B cell (primary cell): Measurements from ENCODE around the gene SAMD1. TPM values are rescaled to one million over a fixed set of nuclear protein-coding genes. Genes with fewer than 3 reads are reported as not detected.

Source experiments
- ATAC-seq: fragments of 200-7000 bp; cut with Tn5 transposase; one replicate; pipeline ENCODE4 v1.10.0; 2021; ENCODE audit warnings: low read depth, mild to moderate bottlenecking, moderate number of reproducible peaks, moderate library complexity
- CTCF ChIA-PET: fragments of 350-600 bp; sonication (Branson Sonifier 250); formaldehyde crosslinking; loops from one replicate; lab custom pipeline; 2021; ENCODE audit warnings: antibody characterized with exemption, inconsistent platforms; lab: Charles Lee
- POLR2A ChIA-PET: fragments of 350-600 bp; sonication (Branson Sonifier 250); formaldehyde crosslinking; loops from one replicate; lab custom pipeline; 2021; ENCODE audit warnings: antibody characterized with exemption; lab: Charles Lee
- DNase-seq: peaks from one replicate; pipeline ENCODE4 v3.0.0; 2013
- H2AFZ ChIP-seq: 2 replicates; pipeline ENCODE4 v1.6.1; 2012; ENCODE audit warnings: mild to moderate bottlenecking, low read depth, low read length; ENCODE audit not compliant: insufficient read depth, poor library complexity, severe bottlenecking
- H3K27ac ChIP-seq, 2 donors: 1 replicate in 1 of 2; 2 replicates in 1 of 2; pipeline ENCODE4 v1.5.1; 2012 to 2013; ENCODE audit warnings: low read length in 2 of 2, mild to moderate bottlenecking in 2 of 2, moderate library complexity in 1 of 2
- H3K27me3 ChIP-seq, 4 experiments: fragments of 200-600 bp in 1 of 4; sonication (generic) in 1 of 4; replicated peaks in 1 of 4; 1 replicate in 2 of 4; 2 replicates in 2 of 4; pipeline versions ENCODE4 v1.6.1 to v1.7.0; 2013 to 2016; ENCODE audit warnings: low read length in 3 of 4, mild to moderate bottlenecking in 2 of 4, mixed read lengths in 1 of 4, moderate library complexity in 1 of 4; ENCODE audit not compliant: insufficient read depth in 4 of 4, control insufficient read depth in 3 of 4; ENCODE audit errors: control extremely low read depth in 1 of 4
- H3K36me3 ChIP-seq, 2 experiments: replicated peaks in 1 of 2; 1 replicate in 1 of 2; 2 replicates in 1 of 2; pipeline versions ENCODE4 v1.6.1 to v1.7.1; 2013; ENCODE audit warnings: low read length in 1 of 2; ENCODE audit not compliant: insufficient read depth in 2 of 2, control insufficient read depth in 1 of 2; ENCODE audit errors: control extremely low read depth in 1 of 2, extremely low read depth in 1 of 2
- H3K4me1 ChIP-seq, 2 donors: fragments of 200-600 bp in 1 of 2; sonication (generic) in 1 of 2; 1 replicate in 1 of 2; 2 replicates in 1 of 2; pipeline versions ENCODE4 v1.5.1 to v1.6.1; 2013 to 2017; ENCODE audit warnings: low read length in 2 of 2; ENCODE audit not compliant: control insufficient read depth in 2 of 2, insufficient read depth in 2 of 2
- H3K4me2 ChIP-seq: replicated peaks from 2 replicates; pipeline ENCODE3; 2012; ENCODE audit warnings: mild to moderate bottlenecking, low read depth, low read length; ENCODE audit not compliant: poor library complexity, severe bottlenecking
- H3K4me3 ChIP-seq, 5 experiments: fragments of 200-600 bp in 1 of 5; sonication (generic) in 1 of 5; 1 replicate in 3 of 5; 2 replicates in 2 of 5; pipeline versions ENCODE4 v1.5.1 to v1.7.0; 2011 to 2016; ENCODE audit warnings: low read length in 4 of 5, mild to moderate bottlenecking in 4 of 5, low read depth in 2 of 5, control low read depth in 1 of 5, moderate library complexity in 1 of 5; ENCODE audit not compliant: insufficient read depth in 1 of 5; ENCODE audit errors: control extremely low read depth in 1 of 5, extremely low read depth in 1 of 5
- H3K79me2 ChIP-seq: fragments of 200-600 bp; sonication (generic); one replicate; pipeline ENCODE4 v1.6.0; 2016; ENCODE audit warnings: low read length; ENCODE audit not compliant: control insufficient read depth, insufficient read depth
- H3K9ac ChIP-seq: fragments of 200-600 bp; sonication (generic); 2 replicates; pipeline ENCODE4 v1.6.1; 2017; ENCODE audit warnings: mild to moderate bottlenecking, low read length, moderate library complexity
- H3K9me3 ChIP-seq, 3 donors: one replicate each; pipeline versions ENCODE4 v1.6.1 to v1.7.1; 2013; ENCODE audit warnings: low read length in 2 of 3; ENCODE audit not compliant: control insufficient read depth in 2 of 3, insufficient read depth in 1 of 3; ENCODE audit errors: control extremely low read depth in 1 of 3
- H4K20me1 ChIP-seq: 2 replicates; pipeline ENCODE4 v1.6.0; 2012; ENCODE audit warnings: mild to moderate bottlenecking, low read length; ENCODE audit not compliant: insufficient read depth, control insufficient read depth, poor library complexity, severe bottlenecking
- H3K27ac Mint-ChIP-seq: one replicate; pipeline ENCODE4 v1.8.0; 2021; ENCODE audit warnings: mixed read lengths
- H3K27me3 Mint-ChIP-seq: one replicate; pipeline ENCODE4 v1.8.0; 2021; ENCODE audit warnings: mixed read lengths
- H3K4me1 Mint-ChIP-seq: one replicate; pipeline ENCODE4 v1.8.0; 2021; ENCODE audit warnings: mixed read lengths
- H3K4me3 Mint-ChIP-seq: one replicate; pipeline ENCODE4 v1.8.0; 2021; ENCODE audit warnings: mixed read lengths
- H3K9me3 Mint-ChIP-seq: one replicate; pipeline ENCODE4 v1.8.0; 2022; ENCODE audit warnings: mixed read lengths; ENCODE audit not compliant: insufficient read depth
- EZH2 ChIP-seq: IDR thresholded peaks from 2 replicates; pipeline ENCODE4 v1.6.1; 2012; ENCODE audit warnings: borderline replicate concordance, low read depth, mild to moderate bottlenecking, moderate library complexity, low read length; ENCODE audit not compliant: insufficient read depth, poor library complexity, severe bottlenecking
- WGBS: methylation state at CpG from one replicate; pipeline ENCODE4 v1.1.5; 2013; ENCODE audit warnings: missing lambda C conversion rate; ENCODE audit not compliant: insufficient coverage; 5-methylcytosine and 5-hydroxymethylcytosine counted together
- intact Hi-C: fragments of 100-400 bp; cut with micrococcal nuclease; formaldehyde crosslinking; loops from one replicate; pipeline ENCODE4 v1.10.0; 2022
- polyA plus RNA-seq: library from polyadenylated mRNA; depleted of rRNA; stranded (reverse); fragments of >200 nt; gene quantifications from 2 replicates; pipeline ENCODE4 v1.2.3, GENCODE V29; 2012
- total RNA-seq, 2 donors: library from RNA; stranded (reverse); fragments of 120-200 nt in 1 of 2; gene quantifications; 1 replicate in 1 of 2; 2 replicates in 1 of 2; pipeline versions ENCODE4 v1.2.3 to v1.2.4, GENCODE V29; 2013 to 2022
- TF ChIP-seq, protein P1 (sequence below): fragments of 200-600 bp; IDR thresholded peaks from one replicate; pipeline ENCODE4 v1.8.0; 2022; ENCODE audit warnings: antibody characterized with exemption, mild to moderate bottlenecking

Gene SAMD1
- total and polyA plus RNA-seq, 2 donors (not counting 1 experiment from before 2014, with no cell fraction given): 17.4 to 39.2 TPM

DNA sequence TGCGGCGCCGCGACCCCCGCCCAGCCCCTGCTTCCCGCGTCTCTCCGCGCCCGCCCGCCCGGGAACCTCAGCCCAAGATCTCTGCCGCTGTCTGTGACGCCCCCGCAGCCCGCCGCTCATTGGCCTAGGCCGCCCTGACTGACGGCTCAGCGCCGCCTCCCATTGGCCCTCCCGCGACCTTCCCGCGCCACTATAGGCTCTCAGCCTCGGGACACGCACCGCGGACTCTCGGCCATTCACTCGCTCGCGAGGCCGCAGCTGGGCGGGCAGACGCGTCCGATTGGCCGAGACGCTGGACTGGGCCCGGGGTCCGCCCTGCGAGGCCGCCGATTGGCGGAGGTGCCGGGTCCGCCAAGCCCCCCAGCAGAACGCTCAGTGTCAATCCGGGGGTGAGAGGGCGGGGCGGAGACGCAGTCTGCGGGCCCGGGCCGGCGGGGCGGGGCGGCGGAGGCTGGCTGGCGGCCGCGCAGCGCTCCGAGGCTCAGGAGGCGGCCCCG, 27.2 kb upstream of the SAMD1 start, which contains the start of gene PRKACA:
Gene PRKACA (minus strand): TSS at position 95 of the 497 bp plus-strand sequence. CDS start 215 bp downstream, outside the sequence.
- H3K4me1 ChIP-seq: peaks cover 36 to 38% of the 10 kb centered on the region in 2 donors
- ATAC-seq (peak; percentile 93), DNase-seq (peak; percentile 98)
- under 1% methylated on average over 67 of the region's 67 CpGs for WGBS
- Mint-ChIP-seq H3K4me3 (peak within 1 kb of the TSS; percentile 94), H3K4me1 (peaks cover 39% of the 10 kb centered on the region), H3K9me3 (no peaks in the 10 kb centered on the region), H3K27ac (peak within 1 kb of the TSS; percentile 87), H3K27me3 (no peaks in the 10 kb centered on the region)
- H3K27me3 ChIP-seq: no peaks in the 10 kb centered on the region
- no peaks in the 10 kb centered on the region for H3K36me3 ChIP-seq
- CTCF ChIA-PET: interaction anchor here (0.6 to 2.6 kb wide), 4 partner anchors 19 to 297 kb away, joined by 3 to 12 read pairs (median 4); partner anchors contain the start of gene ASF1B
- H4K20me1 ChIP-seq: peaks cover 44% of the 10 kb centered on the region
- peak within 1 kb of the TSS; percentile 76 for H3K9ac ChIP-seq
- intact Hi-C loops: loop anchor here (1.0 kb wide), 5 partner anchors 19 to 237 kb away; partner anchors contain the start of genes ASF1B and DCAF15
- peak within 1 kb of the TSS; percentile 96 for H3K4me2 ChIP-seq
- TF ChIP-seq, protein P1, sequence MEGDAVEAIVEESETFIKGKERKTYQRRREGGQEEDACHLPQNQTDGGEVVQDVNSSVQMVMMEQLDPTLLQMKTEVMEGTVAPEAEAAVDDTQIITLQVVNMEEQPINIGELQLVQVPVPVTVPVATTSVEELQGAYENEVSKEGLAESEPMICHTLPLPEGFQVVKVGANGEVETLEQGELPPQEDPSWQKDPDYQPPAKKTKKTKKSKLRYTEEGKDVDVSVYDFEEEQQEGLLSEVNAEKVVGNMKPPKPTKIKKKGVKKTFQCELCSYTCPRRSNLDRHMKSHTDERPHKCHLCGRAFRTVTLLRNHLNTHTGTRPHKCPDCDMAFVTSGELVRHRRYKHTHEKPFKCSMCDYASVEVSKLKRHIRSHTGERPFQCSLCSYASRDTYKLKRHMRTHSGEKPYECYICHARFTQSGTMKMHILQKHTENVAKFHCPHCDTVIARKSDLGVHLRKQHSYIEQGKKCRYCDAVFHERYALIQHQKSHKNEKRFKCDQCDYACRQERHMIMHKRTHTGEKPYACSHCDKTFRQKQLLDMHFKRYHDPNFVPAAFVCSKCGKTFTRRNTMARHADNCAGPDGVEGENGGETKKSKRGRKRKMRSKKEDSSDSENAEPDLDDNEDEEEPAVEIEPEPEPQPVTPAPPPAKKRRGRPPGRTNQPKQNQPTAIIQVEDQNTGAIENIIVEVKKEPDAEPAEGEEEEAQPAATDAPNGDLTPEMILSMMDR: no peak
- TF ChIP-seq EZH2: no peak
- peaks cover 40% of the 10 kb centered on the region for H3K79me2 ChIP-seq
- H3K9me3 ChIP-seq: no peaks in the 10 kb centered on the region
- peak within 1 kb of the TSS; percentile 54 to 74 (median 66) for H3K4me3 ChIP-seq
- POLR2A ChIA-PET: interaction anchor here (0.6 to 1.7 kb wide), 5 partner anchors 19 to 297 kb away, joined by 3 to 6 read pairs (median 5); partner anchors contain the start of gene ASF1B
- H3K27ac ChIP-seq: peak within 1 kb of the TSS; percentile 24 to 77
- peak within 1 kb of the TSS; percentile 65 for H2AFZ ChIP-seq
